Colonic mucosa (tissue), 4 donors: Measurements from ENCODE around the gene SMARCAD1. TPM values are rescaled to one million over a fixed set of nuclear protein-coding genes. Genes with fewer than 3 reads are reported as not detected.

Experiments used
- DNase-seq: peaks from one replicate; pipeline ENCODE4 v3.0.0-alpha.2; 2020
- H3K27ac ChIP-seq: fragments of 200-600 bp; one replicate; pipeline ENCODE4 v1.8.0; 2021
- H3K27me3 ChIP-seq: fragments of 200-600 bp; one replicate; pipeline ENCODE4 v1.8.0; 2021
- H3K36me3 ChIP-seq: fragments of 200-600 bp; one replicate; pipeline ENCODE4 v1.8.0; 2021
- H3K4me1 ChIP-seq: fragments of 200-600 bp; one replicate; pipeline ENCODE4 v1.8.0; 2021; ENCODE audit warnings: mild to moderate bottlenecking
- H3K4me3 ChIP-seq: fragments of 200-600 bp; one replicate; pipeline ENCODE4 v1.8.0; 2021
- H3K9ac ChIP-seq, 2 donors: one replicate each; pipeline ENCODE4 v1.7.0; 2013; ENCODE audit warnings: control low read depth in 2 of 2, low read depth in 2 of 2, low read length in 2 of 2
- H3K9me3 ChIP-seq: fragments of 200-600 bp; one replicate; pipeline ENCODE4 v1.8.0; 2021
- CTCF ChIP-seq: fragments of 200-600 bp; IDR thresholded peaks from one replicate; pipeline ENCODE4 v1.8.0; 2022; ENCODE audit warnings: antibody characterized with exemption, mild to moderate bottlenecking
- intact Hi-C: fragments of 100-400 bp; cut with DNase I; formaldehyde crosslinking; loops from one replicate; pipeline ENCODE4 v1.14.1; 2022
- total RNA-seq, 2 donors: library from RNA; stranded (reverse); fragmentation: NEBNext Ultra II Directional in 1 of 2; extraction: Animal tissue kit (Norgen Biotek cat#: 25700) in 1 of 2; gene quantifications; one replicate each; pipeline ENCODE4 v1.2.1, GENCODE V29; 2021
- donor health status: healthy.
- donor health status: DM: no; HTN: no; CAD: no.
- donor health status: DM: no; HTN: no; CAD: no.

SMARCAD1 gene
- total RNA-seq, 2 donors from 2014 or later, result 15.3 to 18.2 TPM

- Histone ChIP-seq H3K9ac (no peak overlapping the region), H3K27me3 (no peaks in the 10 kb centered on the region), H3K4me3 (no peak overlapping the region), H3K36me3 (no peaks in the 10 kb centered on the region), H3K9me3 (no peaks in the 10 kb centered on the region), H3K27ac (no peak overlapping the region), H3K4me1 (no peaks in the 10 kb centered on the region)
- TF ChIP-seq CTCF, result no peak
- DNase-seq, result no peak
- intact Hi-C loops, result no loop called here
Measured at GRCh38 chr4:94238160-94238559, 30.5 kb downstream of the SMARCAD1 start.

- intact Hi-C loops, result no loop called here
- Histone ChIP-seq H3K27me3 (no peaks in the 10 kb centered on the region), H3K9me3 (no peaks in the 10 kb centered on the region), H3K27ac (no peak overlapping the region), H3K4me1 (no peaks in the 10 kb centered on the region), H3K4me3 (no peak overlapping the region), H3K9ac (no peak overlapping the region), H3K36me3 (no peaks in the 10 kb centered on the region)
- DNase-seq, result no peak
- TF ChIP-seq CTCF, result no peak
Measured at GRCh38 chr4:94240384-94240783, 32.7 kb downstream of the SMARCAD1 start.

- Histone ChIP-seq H3K9me3 (no peaks in the 10 kb centered on the region), H3K9ac (no peak overlapping the region), H3K4me1 (no peaks in the 10 kb centered on the region), H3K27me3 (no peaks in the 10 kb centered on the region), H3K27ac (no peak overlapping the region), H3K4me3 (no peak overlapping the region), H3K36me3 (no peaks in the 10 kb centered on the region)
- intact Hi-C loops, result no loop called here
- DNase-seq, result no peak
- TF ChIP-seq CTCF, result no peak
Measured at GRCh38 chr4:94244087-94244828, 36.6 kb downstream of the SMARCAD1 start.

- Histone ChIP-seq H3K4me3 (no peak overlapping the region), H3K9ac (no peak overlapping the region), H3K36me3 (no peaks in the 10 kb centered on the region), H3K4me1 (no peaks in the 10 kb centered on the region), H3K9me3 (no peaks in the 10 kb centered on the region), H3K27ac (no peak overlapping the region), H3K27me3 (no peaks in the 10 kb centered on the region)
- no peak for DNase-seq
- no peak for TF ChIP-seq CTCF
- intact Hi-C loops, result no loop called here
Measured at GRCh38 chr4:94244829-94245185, 37.1 kb downstream of the SMARCAD1 start.

- no peak overlapping the region for H3K9ac ChIP-seq
- H3K27ac ChIP-seq, result no peak overlapping the region
- H3K4me3 ChIP-seq, result no peak overlapping the region
- no peaks in the 10 kb centered on the region for H3K27me3 ChIP-seq
- peaks cover 4% of the 10 kb centered on the region for H3K36me3 ChIP-seq
- no peaks in the 10 kb centered on the region for H3K4me1 ChIP-seq
- no peaks in the 10 kb centered on the region for H3K9me3 ChIP-seq
- no peak for TF ChIP-seq CTCF
- DNase-seq, result no peak
- intact Hi-C loops, result no loop called here
Measured at GRCh38 chr4:94251094-94251493, 43.4 kb downstream of the SMARCAD1 start.
